Stimulated activated naive CD8-positive, alpha-beta T cell treated with anti-CD3 and anti-CD28 coated beads, Interleukin-15, Interleukin-2, amounts not matched to agents 100 ng/mL and 50 ng/mL, for 24 hours (primary cell): ENCODE data around the gene TIMD4.
"Not testable (repeated sequence)": the region's sequence is repeated elsewhere in the genome, so short reads cannot be mapped to it uniquely, and the experiment has no call there.

Experiments used
- H3K27ac Mint-ChIP-seq: one replicate; pipeline ENCODE4 v1.8.0; 2021; ENCODE audit warnings: mild to moderate bottlenecking, mixed read lengths
- H3K27me3 Mint-ChIP-seq: one replicate; pipeline ENCODE4 v1.8.0; 2021; ENCODE audit warnings: mixed read lengths
- H3K36me3 Mint-ChIP-seq: one replicate; pipeline ENCODE4 v1.8.0; 2021; ENCODE audit warnings: low read depth, mixed read lengths
- H3K4me1 Mint-ChIP-seq: one replicate; pipeline ENCODE4 v1.8.0; 2021; ENCODE audit warnings: low read depth, mixed read lengths
- H3K4me3 Mint-ChIP-seq: one replicate; pipeline ENCODE4 v1.8.0; 2021; ENCODE audit warnings: mild to moderate bottlenecking, mixed read lengths
- H3K9me3 Mint-ChIP-seq: one replicate; pipeline ENCODE4 v1.8.0; 2021; ENCODE audit warnings: mixed read lengths

TIMD4 gene

DNA sequence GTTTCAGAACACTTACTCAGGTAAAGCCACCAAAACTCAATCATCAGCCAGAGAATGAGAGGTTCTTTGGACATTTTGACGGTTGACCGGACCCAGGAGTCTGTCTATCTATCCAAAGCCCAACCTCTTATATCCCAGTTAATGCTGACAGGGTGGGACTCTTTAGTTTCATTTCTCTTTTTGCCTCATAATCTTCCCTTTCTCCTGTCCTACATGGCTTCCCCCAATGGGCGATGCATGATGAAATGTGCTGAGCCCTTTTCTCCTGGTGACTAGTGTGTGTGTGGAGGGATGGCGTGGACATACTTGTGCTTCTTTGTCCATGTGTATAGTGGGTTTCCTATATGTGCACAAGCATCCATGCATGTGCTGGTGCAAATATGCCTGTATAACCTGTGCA, at the start of gene TIMD4:
TSS of gene TIMD4 (minus strand) at position 102 of the 400 bp plus-strand sequence. CDS start at position 74, 28 bp downstream.
- Mint-ChIP-seq H3K36me3 (no peaks in the 10 kb centered on the region), H3K4me1 (no peaks in the 10 kb centered on the region), H3K4me3 (no peak within 1 kb of the TSS), H3K9me3 (peaks cover 6% of the 10 kb centered on the region), H3K27me3 (no peaks in the 10 kb centered on the region), H3K27ac (no peak within 1 kb of the TSS)

DNA sequence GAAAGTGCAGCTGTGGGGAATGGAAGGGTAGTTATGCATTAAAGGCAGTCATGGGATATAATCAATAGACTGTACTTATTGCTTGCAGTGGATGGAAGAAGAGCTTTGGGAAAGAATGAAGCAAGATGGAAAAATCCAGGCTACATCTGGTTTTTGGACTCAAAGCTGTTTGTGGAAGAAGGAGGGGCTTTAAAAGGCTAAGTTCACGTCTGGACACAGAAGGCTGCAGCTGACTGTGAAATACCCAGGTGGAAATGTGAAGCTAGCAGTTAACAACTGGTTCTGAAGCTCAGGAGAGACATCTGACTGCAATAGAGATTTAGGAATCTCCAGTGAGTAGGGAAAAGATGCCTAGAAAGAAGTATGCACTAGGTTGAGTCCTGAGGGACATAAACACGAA, 43.2 kb upstream of the TIMD4 start:
- Mint-ChIP-seq H3K36me3 (no peaks in the 10 kb centered on the region), H3K9me3 (peaks cover 10% of the 10 kb centered on the region), H3K4me3 (no peak overlapping the region), H3K27me3 (no peaks in the 10 kb centered on the region), H3K27ac (no peak overlapping the region), H3K4me1 (peaks cover 22% of the 10 kb centered on the region)

DNA sequence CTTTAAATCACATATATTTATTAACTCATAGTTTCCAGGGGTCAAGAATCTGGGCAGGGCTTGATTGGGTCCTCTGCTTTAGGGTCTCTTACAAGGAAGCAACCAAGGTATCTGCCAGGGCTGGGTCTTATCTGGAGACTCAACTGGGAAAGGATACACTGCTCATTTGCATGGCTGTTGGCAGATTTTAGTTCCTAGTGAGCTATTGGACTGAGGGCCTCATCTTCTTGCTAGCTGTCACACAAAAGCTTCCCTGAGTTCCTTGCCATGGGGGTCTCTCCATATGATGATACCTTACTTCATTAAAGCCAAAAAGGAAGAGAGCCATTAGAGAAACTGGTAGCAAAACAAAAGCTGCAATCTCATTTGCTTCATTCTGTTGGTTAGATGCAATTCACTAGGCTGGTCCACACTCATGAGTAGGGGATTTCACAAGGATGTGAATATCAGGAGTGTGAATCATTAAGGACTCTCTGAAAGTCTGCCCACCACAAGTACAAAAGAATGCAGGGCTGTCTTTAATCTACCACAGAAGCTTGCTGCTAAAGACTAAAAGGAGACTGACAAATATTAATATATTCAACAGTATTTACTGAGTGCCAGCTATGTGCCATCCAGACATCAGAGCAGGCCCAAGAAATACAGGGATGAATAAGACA, 42.0 kb upstream of the TIMD4 start:
- H3K4me3 Mint-ChIP-seq: no peak overlapping the region
- H3K27me3 Mint-ChIP-seq: no peaks in the 10 kb centered on the region
- H3K36me3 Mint-ChIP-seq: peaks cover 6% of the 10 kb centered on the region
- no peak overlapping the region for H3K27ac Mint-ChIP-seq
- H3K9me3 Mint-ChIP-seq: peaks cover 13% of the 10 kb centered on the region
- H3K4me1 Mint-ChIP-seq: peaks cover 22% of the 10 kb centered on the region

DNA sequence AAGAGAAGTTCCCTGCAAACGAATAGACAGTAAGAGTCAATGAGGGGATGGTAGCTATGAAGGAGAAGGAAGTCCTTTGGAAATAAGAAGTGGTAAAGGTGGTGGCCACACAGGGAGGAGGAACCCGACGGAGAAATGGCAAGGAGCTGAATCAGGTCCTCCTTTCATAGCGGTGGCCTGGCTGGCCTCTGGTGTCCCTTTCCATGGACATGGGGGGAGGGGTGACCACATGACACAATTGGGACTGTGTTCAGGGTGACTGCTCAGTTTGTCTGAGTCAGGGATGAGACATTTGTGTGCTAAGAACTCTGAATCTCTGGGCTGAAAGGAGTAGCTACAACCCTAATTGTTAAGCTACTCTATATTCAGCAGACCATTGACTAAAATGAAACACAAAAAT, 28.7 kb upstream of the TIMD4 start:
- no peaks in the 10 kb centered on the region for H3K4me1 Mint-ChIP-seq
- H3K27me3 Mint-ChIP-seq: no peaks in the 10 kb centered on the region
- H3K36me3 Mint-ChIP-seq: no peaks in the 10 kb centered on the region
- no peak overlapping the region for H3K27ac Mint-ChIP-seq
- H3K4me3 Mint-ChIP-seq: no peak overlapping the region
- H3K9me3 Mint-ChIP-seq: no peaks in the 10 kb centered on the region

DNA sequence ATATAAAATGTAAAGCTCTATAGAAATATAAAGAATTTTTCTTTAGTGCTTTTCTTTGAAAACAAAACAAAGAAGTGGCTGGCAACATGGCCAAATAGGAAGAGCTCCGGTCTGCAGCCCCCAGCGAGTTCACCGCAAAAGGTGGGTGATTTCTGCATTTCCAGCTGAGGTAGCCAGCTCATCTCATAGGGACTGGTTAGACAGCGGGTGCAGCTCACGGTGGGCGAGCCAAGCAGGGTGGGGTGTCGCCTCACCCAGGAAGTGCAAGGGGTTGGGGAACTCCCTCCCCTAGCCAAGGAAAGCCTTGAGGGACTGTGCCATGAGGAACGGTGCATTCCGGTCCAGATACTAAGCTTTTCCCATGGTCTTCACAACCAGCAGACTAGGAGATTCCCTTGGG, 21.0 kb upstream of the TIMD4 start:
- Mint-ChIP-seq H3K9me3 (no peaks in the 10 kb centered on the region), H3K36me3 (no peaks in the 10 kb centered on the region), H3K4me1 (no peaks in the 10 kb centered on the region), H3K4me3 (no peak overlapping the region), H3K27me3 (no peaks in the 10 kb centered on the region), H3K27ac (no peak overlapping the region)

DNA sequence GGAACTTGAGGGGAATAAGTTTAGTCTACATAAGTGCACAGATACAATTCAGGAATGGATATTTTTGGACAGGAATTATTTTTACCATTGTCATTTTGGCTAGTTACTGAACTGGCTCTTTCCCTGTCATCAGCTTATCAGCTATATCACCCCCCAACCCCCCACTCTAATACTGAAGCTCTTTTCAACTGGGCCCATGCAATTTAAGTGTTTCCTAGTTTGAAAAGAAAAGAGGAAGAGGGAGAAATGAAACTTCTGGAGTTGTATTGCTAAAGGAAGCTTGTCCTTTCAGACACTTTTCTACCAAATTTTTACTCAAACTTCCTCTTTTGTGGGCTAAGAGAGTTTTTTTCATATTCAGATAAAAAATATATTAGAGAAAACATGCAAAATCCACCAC, 18.5 kb upstream of the TIMD4 start:
- Mint-ChIP-seq H3K36me3 (no peaks in the 10 kb centered on the region), H3K4me3 (no peak overlapping the region), H3K27ac (no peak overlapping the region), H3K27me3 (no peaks in the 10 kb centered on the region), H3K9me3 (no peaks in the 10 kb centered on the region), H3K4me1 (no peaks in the 10 kb centered on the region)

DNA sequence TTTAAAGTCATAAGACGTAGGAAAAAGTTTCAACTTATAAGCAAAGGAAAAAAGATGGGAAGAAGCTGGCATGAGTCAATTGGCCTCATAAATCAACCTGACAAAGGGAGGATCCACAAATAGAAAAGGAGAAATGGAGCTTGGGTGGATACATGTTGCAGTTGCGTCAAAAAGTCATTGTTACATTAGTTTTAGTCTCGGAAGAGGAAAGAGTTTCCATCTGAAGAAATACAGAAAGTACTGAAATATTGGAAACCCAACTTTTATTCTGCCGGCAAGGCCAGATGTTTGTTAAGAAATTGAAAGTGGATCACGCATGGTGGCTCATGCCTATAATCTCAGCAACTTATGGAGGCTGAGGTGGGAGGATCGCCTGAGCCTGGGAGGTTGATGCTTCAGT, 11.3 kb upstream of the TIMD4 start:
- Mint-ChIP-seq H3K9me3 (peaks cover 4% of the 10 kb centered on the region), H3K4me3 (no peak overlapping the region), H3K36me3 (no peaks in the 10 kb centered on the region), H3K27ac (no peak overlapping the region), H3K27me3 (no peaks in the 10 kb centered on the region), H3K4me1 (peaks cover 17% of the 10 kb centered on the region)

DNA sequence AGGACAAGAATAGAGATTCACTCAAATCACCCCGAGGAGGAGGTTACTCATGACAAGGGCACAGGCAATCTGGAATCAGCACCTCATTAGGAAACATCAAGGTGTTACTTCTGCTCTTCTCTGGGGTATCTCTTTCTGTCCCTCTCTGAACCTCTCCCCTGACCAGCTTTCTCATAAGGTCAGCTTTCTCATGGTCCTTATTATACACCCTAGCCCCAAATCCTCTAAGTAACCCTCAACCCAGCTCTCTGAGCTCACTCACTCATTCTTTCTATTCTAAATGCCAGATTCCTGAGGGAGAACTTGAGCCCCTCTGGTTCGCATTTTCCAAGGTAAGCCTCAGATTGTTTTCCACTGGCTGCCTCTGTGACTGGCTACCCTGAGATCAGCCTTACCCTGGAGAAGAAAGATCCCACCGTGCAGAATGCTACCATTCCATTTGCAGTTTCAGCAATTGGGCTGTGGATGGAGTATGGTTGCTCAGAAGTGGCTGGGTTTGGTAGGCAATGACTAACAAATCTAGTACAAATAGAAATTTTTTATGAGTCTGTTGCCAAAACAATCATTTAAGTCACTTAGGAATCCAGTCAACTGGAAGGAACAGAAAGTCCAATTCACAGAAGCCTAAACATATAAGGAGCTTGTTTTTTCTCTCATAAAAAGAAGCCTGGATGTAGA, 9.0 kb upstream of the TIMD4 start:
- Mint-ChIP-seq H3K4me3 (no peak overlapping the region), H3K9me3 (peaks cover 4% of the 10 kb centered on the region), H3K36me3 (no peaks in the 10 kb centered on the region), H3K27ac (peak overlapping the region; percentile 16), H3K4me1 (peaks cover 17% of the 10 kb centered on the region), H3K27me3 (no peaks in the 10 kb centered on the region)

DNA sequence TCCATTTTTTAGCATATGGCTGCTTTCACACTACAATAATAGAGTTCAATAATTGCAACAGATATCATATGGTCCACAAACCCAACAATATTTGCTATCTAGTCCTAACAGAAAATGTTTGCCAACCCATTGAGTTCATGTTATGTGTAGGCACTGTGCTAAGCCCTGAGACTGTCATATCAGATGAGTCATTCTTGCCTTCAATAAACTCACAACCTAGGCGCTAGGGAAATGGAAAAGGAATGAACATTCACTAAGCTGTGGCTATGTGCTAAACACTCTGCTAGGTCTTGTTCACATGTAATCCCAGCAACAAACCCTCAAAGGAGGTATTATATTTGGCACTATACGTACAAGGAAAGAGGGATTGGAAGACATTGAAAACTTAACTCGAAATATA, 8.4 kb upstream of the TIMD4 start:
- peaks cover 4% of the 10 kb centered on the region for H3K9me3 Mint-ChIP-seq
- H3K4me3 Mint-ChIP-seq: no peak overlapping the region
- H3K27ac Mint-ChIP-seq: peak overlapping the region; percentile 13
- H3K4me1 Mint-ChIP-seq: peaks cover 17% of the 10 kb centered on the region
- H3K36me3 Mint-ChIP-seq: no peaks in the 10 kb centered on the region
- no peaks in the 10 kb centered on the region for H3K27me3 Mint-ChIP-seq

DNA sequence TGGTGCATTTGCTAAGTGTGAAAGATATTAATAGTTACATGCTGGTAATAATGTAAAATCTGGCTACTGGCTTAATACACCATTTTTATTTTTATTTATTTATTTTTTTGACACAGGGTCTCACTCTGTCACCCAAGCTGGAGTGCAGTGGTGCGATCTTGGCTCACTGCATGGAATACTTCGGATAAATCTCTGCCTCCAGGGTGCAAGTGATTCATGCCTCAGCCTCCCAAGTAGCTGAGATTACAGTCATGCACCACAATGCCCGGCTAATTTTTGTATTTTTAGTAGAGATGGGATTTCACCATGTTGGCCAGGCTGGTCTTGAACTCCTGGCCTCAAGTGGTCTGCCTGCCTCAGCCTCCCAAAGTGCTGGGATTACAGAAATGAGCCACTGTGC, 4.4 kb upstream of the TIMD4 start:
- H3K9me3 Mint-ChIP-seq, H3K36me3 Mint-ChIP-seq, H3K4me3 Mint-ChIP-seq, H3K27me3 Mint-ChIP-seq, H3K27ac Mint-ChIP-seq: not testable (repeated sequence)
- peaks cover 16% of the 10 kb centered on the region for H3K4me1 Mint-ChIP-seq

DNA sequence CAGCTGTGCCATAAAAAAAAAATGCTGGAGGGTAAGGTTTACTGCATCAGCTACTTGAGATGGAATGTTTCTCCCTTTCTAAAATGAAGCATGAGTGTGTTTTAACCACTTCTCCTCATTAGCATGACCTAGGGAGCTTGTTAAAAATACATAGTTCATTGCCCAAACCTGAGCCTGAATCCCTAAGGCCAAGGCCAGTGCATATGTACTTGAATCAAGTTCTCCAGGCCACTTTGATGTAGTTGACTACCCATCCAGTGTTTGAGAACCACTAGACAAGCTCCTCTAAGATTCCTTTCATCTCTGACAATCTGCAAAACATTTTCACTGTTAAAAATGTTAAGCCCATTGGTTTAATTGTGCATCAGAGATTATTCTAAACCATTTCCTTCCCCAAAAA, 6.7 kb downstream of the TIMD4 start:
- Mint-ChIP-seq H3K27me3 (no peaks in the 10 kb centered on the region), H3K9me3 (no peaks in the 10 kb centered on the region), H3K27ac (no peak overlapping the region), H3K4me1 (peaks cover 7% of the 10 kb centered on the region), H3K36me3 (no peaks in the 10 kb centered on the region), H3K4me3 (no peak overlapping the region)

DNA sequence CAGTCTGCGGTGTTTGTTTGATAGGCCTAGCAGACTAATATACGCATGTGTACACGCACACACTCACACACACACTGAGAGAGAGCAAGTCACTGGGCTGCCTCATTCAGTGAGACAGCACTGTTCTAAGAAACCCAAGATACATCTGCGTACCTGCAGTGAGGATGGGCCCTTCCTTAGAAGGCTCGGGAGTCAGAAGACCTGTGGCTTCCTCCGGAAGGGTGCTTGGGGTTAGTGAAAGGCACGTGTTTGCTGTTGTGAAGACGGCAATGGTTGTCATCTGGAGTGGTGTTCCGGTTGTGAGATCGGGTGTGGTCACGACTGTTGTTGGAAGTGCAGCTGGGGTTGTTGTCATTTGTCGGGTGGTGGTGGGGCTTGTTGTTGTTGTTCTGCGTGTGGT, 11.7 kb downstream of the TIMD4 start:
- no peaks in the 10 kb centered on the region for H3K36me3 Mint-ChIP-seq
- peaks cover 19% of the 10 kb centered on the region for H3K4me1 Mint-ChIP-seq
- no peak overlapping the region for H3K4me3 Mint-ChIP-seq
- H3K27me3 Mint-ChIP-seq: no peaks in the 10 kb centered on the region
- H3K27ac Mint-ChIP-seq: no peak overlapping the region
- H3K9me3 Mint-ChIP-seq: no peaks in the 10 kb centered on the region

DNA sequence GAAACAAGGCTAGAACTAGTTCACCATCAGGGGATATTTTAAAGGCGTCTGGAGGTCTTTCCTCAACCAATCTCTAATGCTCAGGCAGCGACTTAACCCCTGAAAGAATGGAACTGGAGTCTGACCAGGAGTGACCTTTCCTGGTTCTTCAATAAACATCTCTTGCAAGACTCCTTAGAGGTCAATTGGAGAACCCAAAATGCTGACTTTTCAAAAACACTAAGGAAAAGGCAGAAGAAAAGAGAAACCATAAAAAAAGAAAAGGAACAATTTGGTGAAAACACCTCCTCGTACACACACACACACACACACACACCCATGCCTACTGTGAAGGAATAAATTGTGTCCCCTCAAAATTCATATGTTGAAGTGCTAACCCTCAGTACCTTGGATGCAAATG, 12.3 kb downstream of the TIMD4 start:
- H3K27ac Mint-ChIP-seq: no peak overlapping the region
- no peaks in the 10 kb centered on the region for H3K27me3 Mint-ChIP-seq
- H3K9me3 Mint-ChIP-seq: no peaks in the 10 kb centered on the region
- no peaks in the 10 kb centered on the region for H3K36me3 Mint-ChIP-seq
- no peak overlapping the region for H3K4me3 Mint-ChIP-seq
- peaks cover 16% of the 10 kb centered on the region for H3K4me1 Mint-ChIP-seq

DNA sequence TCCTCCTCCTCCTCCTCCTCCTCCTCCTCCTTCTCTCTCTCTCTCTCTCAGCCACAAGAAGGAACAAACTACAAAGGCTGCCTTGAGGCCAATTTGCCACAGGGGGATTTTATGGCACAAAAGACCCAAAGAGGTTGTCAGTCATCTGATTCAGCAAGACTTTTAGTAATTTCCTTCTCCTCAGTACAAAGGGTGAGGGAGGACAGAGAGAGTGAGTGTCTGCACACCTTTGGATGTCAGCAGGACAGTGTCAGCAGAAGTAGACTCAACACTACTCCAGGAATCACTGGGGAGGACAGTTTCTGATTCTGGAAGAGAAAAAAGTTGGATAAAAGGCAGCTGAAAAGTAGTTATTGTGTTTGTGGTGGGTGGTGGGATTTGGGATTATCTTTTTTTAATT, 13.6 kb downstream of the TIMD4 start:
- Mint-ChIP-seq H3K9me3 (no peaks in the 10 kb centered on the region), H3K27me3 (no peaks in the 10 kb centered on the region), H3K4me1 (peaks cover 16% of the 10 kb centered on the region), H3K36me3 (no peaks in the 10 kb centered on the region), H3K4me3 (no peak overlapping the region), H3K27ac (no peak overlapping the region)

DNA sequence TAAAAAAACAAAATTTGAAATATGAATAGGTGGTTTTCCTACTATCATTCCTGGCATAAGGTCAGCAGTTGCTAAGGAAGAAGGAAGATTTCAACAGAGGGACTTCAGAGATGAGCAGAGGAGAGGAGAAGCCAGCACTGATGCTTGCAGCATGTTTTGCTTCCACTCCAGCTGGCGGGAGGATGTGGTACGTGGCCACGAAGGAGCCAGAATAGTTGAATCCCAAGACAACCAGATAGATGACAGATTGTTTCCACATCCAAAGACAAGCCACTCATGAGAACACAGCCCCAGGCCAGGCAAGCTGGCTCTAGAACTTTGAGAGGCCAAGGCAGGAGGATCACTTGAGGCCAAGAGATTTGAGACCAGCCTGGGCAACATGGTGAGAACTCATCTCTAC, 15.1 kb downstream of the TIMD4 start:
- H3K4me1 Mint-ChIP-seq: peaks cover 17% of the 10 kb centered on the region
- H3K27ac Mint-ChIP-seq: no peak overlapping the region
- H3K36me3 Mint-ChIP-seq: no peaks in the 10 kb centered on the region
- H3K9me3 Mint-ChIP-seq: no peaks in the 10 kb centered on the region
- no peak overlapping the region for H3K4me3 Mint-ChIP-seq
- no peaks in the 10 kb centered on the region for H3K27me3 Mint-ChIP-seq

DNA sequence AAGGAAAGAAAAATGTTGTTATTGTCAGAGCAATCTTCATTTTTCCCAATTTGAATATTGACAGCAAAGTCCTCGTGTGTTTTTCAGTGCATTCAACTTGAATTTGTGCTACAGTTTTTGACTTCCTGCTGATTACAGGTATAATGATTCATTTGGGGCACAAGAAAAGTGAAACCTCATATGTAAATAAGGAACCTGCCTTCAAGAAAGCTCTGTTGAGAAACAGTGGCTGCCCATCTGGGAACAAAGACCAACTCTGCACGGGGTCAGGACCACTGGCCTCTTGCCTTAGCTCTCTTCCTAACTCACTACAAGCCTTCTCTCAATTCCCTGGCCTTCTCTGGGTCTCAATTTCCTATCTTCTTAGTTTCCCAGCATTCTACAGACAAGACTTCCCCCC, 21.0 kb downstream of the TIMD4 start:
- Mint-ChIP-seq H3K27ac (peak overlapping the region; percentile 85), H3K4me3 (no peak overlapping the region), H3K27me3 (no peaks in the 10 kb centered on the region), H3K4me1 (peaks cover 24% of the 10 kb centered on the region), H3K9me3 (peaks cover 3% of the 10 kb centered on the region), H3K36me3 (no peaks in the 10 kb centered on the region)
